Activated CD8-positive, alpha-beta memory T cell treated with anti-CD3 and anti-CD28 coated beads for 24 hours (primary cell): ENCODE results near the gene ASB8.
"Not testable (repeated sequence)": the region's sequence is repeated elsewhere in the genome, so short reads cannot be mapped to it uniquely, and the experiment has no call there.

Experiments
- DNase-seq: peaks from one replicate; pipeline ENCODE4 v3.0.0-alpha.2; 2020

ASB8 gene

GRCh38 chr12:48131517-48131916, 25.8 kb downstream of the ASB8 start:
- no peak for DNase-seq

- DNase-seq, result no peak
These were observed 27.9 kb downstream of the ASB8 start for GRCh38 chr12:48129376-48129775.

DNA sequence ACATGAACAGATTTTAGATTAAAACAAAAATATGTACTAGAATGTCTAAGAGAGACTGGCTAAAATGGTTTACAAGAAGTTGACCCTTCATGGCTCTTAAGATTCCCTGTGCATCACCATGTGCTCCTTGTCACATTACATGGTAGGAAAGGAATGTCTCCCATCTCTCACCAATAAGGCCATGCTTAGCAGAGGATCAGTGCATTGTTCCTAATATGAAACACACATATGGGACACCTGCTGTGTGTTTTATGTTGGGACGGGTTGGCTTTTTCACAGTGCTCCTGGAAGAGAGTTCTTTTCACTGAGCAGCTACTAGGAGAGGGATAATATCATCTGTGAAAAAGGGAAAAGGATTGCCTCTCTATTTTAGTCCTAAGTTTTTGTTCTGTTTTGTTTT, 28.5 kb downstream of the ASB8 start:
- no peak for DNase-seq

- no peak for DNase-seq
These were observed 30.2 kb downstream of the ASB8 start for GRCh38 chr12:48126953-48127630.

DNA sequence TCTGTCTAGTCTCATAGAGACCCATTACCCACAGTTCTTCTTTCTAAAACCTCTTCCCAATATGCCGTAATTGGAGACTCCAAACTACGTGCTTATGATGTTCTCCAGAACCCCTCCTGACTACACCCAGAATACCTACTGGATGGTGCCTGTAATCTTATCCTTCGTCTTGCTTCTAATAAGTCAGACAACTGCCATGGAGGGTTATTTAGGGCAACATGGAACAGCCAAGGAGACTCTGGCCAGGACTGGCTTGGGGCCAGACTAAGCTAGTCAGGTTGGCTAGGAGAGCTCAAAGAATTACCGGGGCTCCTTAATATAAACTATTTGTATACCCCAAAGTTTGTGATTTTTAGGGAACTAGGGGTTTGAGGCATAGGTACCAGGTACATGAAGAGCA, 31.3 kb downstream of the ASB8 start:
- DNase-seq, result no peak

GRCh38 chr12:48125542-48125941, 31.8 kb downstream of the ASB8 start:
- not testable (repeated sequence) for DNase-seq

DNA sequence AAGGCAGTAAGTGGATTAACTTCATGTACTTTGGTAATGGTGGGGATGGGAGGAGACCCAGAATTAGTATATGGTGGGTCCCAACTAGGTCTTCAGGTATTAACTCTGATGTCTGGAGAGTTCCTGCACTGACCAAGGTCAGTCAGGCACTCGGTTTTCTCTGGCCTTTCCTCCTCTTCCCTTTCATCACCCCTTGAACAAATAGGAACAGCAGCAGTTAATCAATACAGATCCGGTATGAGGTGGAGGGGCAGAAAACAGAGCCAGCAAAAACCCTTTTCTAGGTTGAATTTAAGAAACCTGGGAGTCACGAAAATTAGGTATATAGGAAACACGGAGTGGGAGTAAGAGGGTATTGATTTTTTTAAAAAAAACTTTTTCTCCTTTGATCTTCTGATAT, 34.1 kb downstream of the ASB8 start:
- no peak for DNase-seq

- DNase-seq, result no peak
These were observed 35.1 kb downstream of the ASB8 start for GRCh38 chr12:48122065-48122834.

GRCh38 chr12:48121522-48121921, 35.8 kb downstream of the ASB8 start:
- no peak for DNase-seq

GRCh38 chr12:48119834-48120195, 37.5 kb downstream of the ASB8 start:
- no peak for DNase-seq

DNA sequence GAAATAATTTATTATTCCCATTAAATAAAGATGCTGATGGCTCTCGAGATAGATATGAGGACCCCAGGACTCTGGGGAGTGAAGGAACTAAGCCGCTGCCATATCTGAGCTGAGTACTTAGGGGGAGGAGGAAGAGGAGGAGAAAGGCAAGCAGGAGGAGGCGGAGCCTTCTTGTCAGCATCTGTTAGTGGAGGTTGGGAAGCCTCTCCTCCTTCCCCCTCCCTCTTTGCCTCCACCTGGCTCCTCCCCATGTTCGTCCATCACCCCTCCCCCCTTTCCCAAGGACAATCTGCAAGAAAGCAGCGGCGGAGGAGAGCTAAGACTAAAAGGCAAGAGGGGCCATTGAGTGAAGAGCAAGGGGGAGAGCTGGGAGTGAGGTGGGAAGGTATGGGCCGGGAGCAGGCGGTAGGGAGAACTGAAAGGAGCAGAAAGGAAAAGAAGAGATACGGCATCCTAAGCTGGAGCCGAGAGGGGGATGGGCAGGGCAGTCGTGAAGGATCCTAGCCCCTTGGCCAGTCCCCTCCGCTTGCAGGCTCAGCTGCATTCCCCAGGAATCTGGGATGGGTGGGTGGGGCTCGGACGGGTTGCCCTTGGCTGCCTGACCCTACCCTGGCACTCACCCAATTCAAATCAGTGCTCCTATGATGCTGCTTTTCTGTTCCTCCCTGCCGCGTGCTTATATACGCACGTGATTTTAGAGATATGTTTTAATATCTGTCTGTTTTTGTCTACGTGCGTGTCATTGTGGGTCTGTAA, 38.1 kb downstream of the ASB8 start, which contains the start of gene PFKM:
Gene PFKM (plus strand): TSS at position 287 of the 756 bp plus-strand sequence. CDS start 3,411 bp downstream, outside the sequence.
- peak; percentile 76 for DNase-seq

- DNase-seq, result no peak
These were observed 38.9 kb downstream of the ASB8 start for GRCh38 chr12:48118284-48118871.

DNA sequence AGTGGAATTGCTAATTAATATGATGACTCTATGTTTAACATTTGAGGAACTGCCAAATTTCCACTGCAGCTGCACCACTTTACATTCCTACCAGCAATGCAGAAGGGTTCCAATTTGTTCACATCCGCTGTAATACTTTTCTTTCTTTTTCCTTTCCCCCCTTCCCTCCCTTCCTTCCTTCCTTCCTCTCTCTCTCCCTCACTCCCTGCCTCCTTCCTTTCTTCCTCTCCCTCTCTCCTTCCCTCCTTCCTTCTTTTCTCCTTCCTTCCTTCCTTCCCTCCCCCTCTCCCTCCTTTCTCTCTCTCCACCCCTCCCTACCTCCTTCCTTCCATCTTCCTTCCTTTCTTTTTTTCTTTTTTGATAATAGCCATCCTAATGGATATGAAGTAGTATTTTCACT, 41.4 kb downstream of the ASB8 start:
- DNase-seq, result no peak

- DNase-seq, result not testable (repeated sequence)
These were observed 46.0 kb downstream of the ASB8 start for GRCh38 chr12:48111312-48111693.

DNA sequence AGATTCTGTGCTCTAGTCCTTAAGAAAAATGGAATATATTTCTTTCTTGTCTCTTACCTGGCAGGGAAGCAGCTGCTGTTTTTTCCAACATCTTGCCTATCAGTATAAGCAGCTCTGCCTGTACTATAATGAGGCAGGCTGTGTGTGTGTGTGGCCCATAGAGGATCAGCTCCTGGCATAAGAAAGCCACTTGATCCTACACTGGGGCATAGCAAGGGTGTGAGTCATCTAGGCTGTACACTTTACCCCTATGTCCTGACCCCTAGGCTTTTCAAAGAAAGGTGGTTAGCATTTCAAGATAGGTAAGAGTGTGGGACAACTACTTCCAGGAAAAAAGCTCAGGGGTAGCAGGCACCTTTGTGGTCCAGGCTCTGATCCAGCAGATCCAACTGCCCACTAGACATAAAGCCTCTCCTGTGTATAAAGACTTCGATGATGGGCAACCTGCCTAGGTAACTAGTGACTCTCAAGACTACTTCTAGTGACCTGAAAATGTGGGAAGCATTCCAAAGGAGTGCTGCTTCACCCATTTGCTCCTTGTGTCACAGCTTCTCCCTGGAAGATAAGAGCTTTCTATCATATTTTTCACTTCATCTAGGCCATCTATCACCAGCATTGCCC, 46.5 kb downstream of the ASB8 start:
- DNase-seq, result no peak

GRCh38 chr12:48109424-48109823, 47.9 kb downstream of the ASB8 start:
- no peak for DNase-seq

DNA sequence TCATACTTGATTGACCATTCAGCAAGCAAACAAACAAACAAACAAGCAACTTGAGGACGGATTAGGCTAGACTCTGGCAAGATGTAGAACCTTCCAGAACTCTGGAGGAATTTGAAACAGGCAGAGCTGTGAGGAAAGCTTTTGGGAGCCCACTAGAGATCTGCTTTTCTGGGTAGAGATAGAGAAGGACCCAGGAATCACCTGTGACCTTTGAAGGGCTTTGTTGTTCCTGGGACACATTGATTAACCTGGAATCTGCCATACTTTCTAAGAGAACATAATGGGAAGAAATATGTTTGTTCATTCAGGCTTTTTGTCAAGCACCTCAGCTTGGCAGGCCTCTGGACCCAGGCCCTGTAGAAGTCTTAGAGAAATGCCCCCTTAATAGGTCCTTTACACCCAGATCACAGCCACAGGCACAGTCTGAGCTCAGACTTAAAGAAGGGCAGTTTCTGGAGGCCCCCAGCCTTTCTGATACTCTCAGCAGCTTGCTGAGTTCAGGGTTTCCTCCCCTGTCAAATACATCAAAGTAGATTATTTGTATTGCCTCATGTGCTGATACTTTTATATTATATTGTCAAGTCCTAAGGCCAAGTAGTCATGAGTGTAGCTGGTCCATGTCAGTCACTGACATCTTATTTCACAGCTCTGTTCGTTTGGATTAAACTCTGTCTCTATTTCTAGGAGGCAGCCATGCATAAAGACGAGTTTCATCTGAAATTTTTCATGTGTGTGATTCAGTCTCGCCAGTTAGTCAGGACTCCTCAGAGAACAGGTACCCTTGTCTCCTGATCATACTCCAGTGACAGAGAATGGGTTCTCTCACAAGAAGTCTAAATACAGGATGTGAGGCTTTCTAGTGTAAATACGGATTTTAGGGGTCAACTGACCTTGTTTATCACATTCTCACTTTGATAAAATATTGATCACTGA, 50.4 kb downstream of the ASB8 start:
- DNase-seq, result no peak

DNA sequence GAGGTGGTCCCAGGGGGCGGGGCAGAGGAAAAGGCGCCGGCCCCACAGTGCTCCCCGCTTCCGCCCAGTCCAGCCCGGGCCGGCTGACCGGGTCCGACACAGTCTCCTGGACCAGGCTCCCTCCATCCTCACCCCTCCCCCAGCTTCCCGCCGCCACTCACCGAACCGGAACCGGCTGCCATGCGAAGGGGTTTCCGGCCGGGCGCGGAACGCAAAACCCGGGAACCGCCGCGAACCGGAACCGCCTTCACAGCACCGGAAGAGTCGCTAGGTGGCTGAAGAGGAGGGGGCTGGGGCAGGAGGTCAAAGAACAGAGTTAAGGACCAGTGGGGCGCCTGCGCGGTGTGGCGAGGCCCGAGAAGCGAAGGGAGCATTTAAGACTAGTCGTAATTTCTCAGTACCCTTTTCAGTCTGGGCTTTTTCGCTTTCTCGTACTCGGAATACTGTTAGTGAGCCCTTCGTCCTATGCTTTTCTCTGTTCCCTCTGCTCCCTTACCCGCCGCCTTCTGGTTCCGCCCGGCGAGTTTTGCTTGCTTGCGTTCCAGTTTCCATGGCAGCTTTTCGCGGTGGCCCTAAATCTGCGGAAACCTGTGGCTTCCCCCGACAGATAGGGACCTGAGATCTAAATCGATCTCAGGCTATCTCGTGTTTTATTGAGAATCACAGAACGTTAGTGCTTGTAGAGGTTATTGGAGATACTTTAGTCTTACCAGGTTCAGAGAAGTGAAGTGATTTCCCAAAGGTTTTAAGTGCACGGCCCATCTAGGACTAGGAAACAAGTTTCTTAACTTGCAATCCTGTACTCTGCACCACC, 51.2 kb downstream of the ASB8 start, which contains the start of gene SENP1:
Gene SENP1 (minus strand): TSS at position 213 of the 814 bp plus-strand sequence. CDS start 4,607 bp downstream, outside the sequence.
- DNase-seq, result peak; percentile 98

GRCh38 chr12:48105321-48105866, 51.9 kb downstream of the ASB8 start:
- peak; percentile 81 for DNase-seq

- DNase-seq, result no peak
These were observed 52.8 kb downstream of the ASB8 start for GRCh38 chr12:48104531-48104930.
